ENCODE results near the gene ZNF12. TPM values are rescaled to one million over a fixed set of nuclear protein-coding genes. Genes with fewer than 3 reads are reported as not detected.
"Not testable (repeated sequence)": the region's sequence is repeated elsewhere in the genome, so short reads cannot be mapped to it uniquely, and the experiment has no call there.

The ZNF12 gene
- polyA plus RNA-seq, 3 donors = 4.9 to 8.1 (median 5.7) TPM

GRCh38 chr7:6725003-6725402, 18.3 kb upstream of the ZNF12 start:
- Mint-ChIP-seq H3K36me3 (no peaks in the 10 kb centered on the region), H3K27ac (peak overlapping the region in 5 of 7 donors; percentile 24 to 84 (median 64)), H3K9me3 (peaks cover 0 to 10% (median 2%) of the 10 kb centered on the region in 7 donors), H3K27me3 (ENCODE audit: low read depth in 3 of 3) (peaks cover 7 to 22% (median 14%) of the 10 kb centered on the region in 3 donors), H3K4me1 (peaks cover 15% of the 10 kb centered on the region), H3K4me3 (peak overlapping the region; percentile 53 to 83)
- H3K9ac ChIP-seq (ENCODE audit: insufficient read depth, low read length, poor library complexity, severe bottlenecking) = no peak overlapping the region
- H3K4me3 ChIP-seq (replicated peaks in 1 of 3; ENCODE audit: low read depth in 2 of 3, low read length in 3 of 3) = no peak overlapping the region
- no peaks in the 10 kb centered on the region for H3K9me3 ChIP-seq (replicated peaks in 1 of 2; ENCODE audit: control insufficient read depth in 1 of 2, insufficient read depth in 1 of 2, low read length in 2 of 2)
- peak; percentile 49 to 71 (median 49) for DNase-seq
- H3K79me2 ChIP-seq (ENCODE audit: insufficient read depth, low read length) = peaks cover 6% of the 10 kb centered on the region
- 26% methylated on average over 4 of the region's 10 CpGs for WGBS (ENCODE audit: insufficient coverage)
- no peaks in the 10 kb centered on the region for H3K27me3 ChIP-seq (ENCODE audit: control insufficient read depth in 2 of 2, insufficient read depth in 2 of 2, low read length in 2 of 2)
- no peaks in the 10 kb centered on the region for H4K20me1 ChIP-seq (ENCODE audit: insufficient read depth, low read length)
- intact Hi-C loops (cut with micrococcal nuclease) = loop anchor here in 1 of 2 donors (5.0 kb wide), 1 partner anchor 133 kb away; the partner anchor contains the start of gene INTS15
- no peak for TF ChIP-seq CTCF (IDR thresholded peaks at IDR 0.05)
- peak overlapping the region in 1 of 2 donors; percentile 12 for H3K27ac ChIP-seq (ENCODE audit: low read depth in 1 of 2, low read length in 2 of 2)
- peaks cover 17% of the 10 kb centered on the region in 2 donors for H3K4me1 ChIP-seq (ENCODE audit: control insufficient read depth in 1 of 2, insufficient read depth in 2 of 2, low read length in 2 of 2)
- no peak overlapping the region for H3K4me2 ChIP-seq (replicated peaks; ENCODE audit: extremely low read depth, low read length, poor library complexity, severe bottlenecking)
- H3K36me3 ChIP-seq (replicated peaks in 1 of 2; ENCODE audit: control insufficient read depth in 1 of 2, insufficient read depth in 2 of 2, low read length in 2 of 2) = no peaks in the 10 kb centered on the region
- H2AFZ ChIP-seq (ENCODE audit: insufficient read depth, low read depth, low read length, poor library complexity, severe bottlenecking) = no peak overlapping the region

- H3K9ac ChIP-seq (ENCODE audit: insufficient read depth, low read length, poor library complexity, severe bottlenecking); H3K4me3 ChIP-seq (replicated peaks in 1 of 3; ENCODE audit: low read depth in 2 of 3, low read length in 3 of 3); H3K4me2 ChIP-seq (replicated peaks; ENCODE audit: extremely low read depth, low read length, poor library complexity, severe bottlenecking); H3K27ac ChIP-seq (ENCODE audit: low read depth in 1 of 2, low read length in 2 of 2); DNase-seq; H2AFZ ChIP-seq (ENCODE audit: insufficient read depth, low read depth, low read length, poor library complexity, severe bottlenecking); H3K9me3 Mint-ChIP-seq; H3K36me3 Mint-ChIP-seq; H3K27ac Mint-ChIP-seq; H3K36me3 ChIP-seq (replicated peaks in 1 of 2; ENCODE audit: control insufficient read depth in 1 of 2, insufficient read depth in 2 of 2, low read length in 2 of 2); H3K9me3 ChIP-seq (replicated peaks in 1 of 2; ENCODE audit: control insufficient read depth in 1 of 2, insufficient read depth in 1 of 2, low read length in 2 of 2); H3K79me2 ChIP-seq (ENCODE audit: insufficient read depth, low read length); H4K20me1 ChIP-seq (ENCODE audit: insufficient read depth, low read length); intact Hi-C loops (cut with micrococcal nuclease); H3K27me3 ChIP-seq (ENCODE audit: control insufficient read depth in 2 of 2, insufficient read depth in 2 of 2, low read length in 2 of 2); H3K4me3 Mint-ChIP-seq: not testable (repeated sequence)
- H3K27me3 Mint-ChIP-seq (ENCODE audit: low read depth in 3 of 3) = peaks cover 8 to 25% (median 17%) of the 10 kb centered on the region in 3 donors
- H3K4me1 ChIP-seq (ENCODE audit: control insufficient read depth in 1 of 2, insufficient read depth in 2 of 2, low read length in 2 of 2) = peaks cover 12 to 16% of the 10 kb centered on the region in 2 donors
- H3K4me1 Mint-ChIP-seq = peaks cover 14% of the 10 kb centered on the region
- WGBS (ENCODE audit: insufficient coverage) = no CpG with 5 or more reads among the region's 4 CpGs
These were observed 17.6 kb upstream of the ZNF12 start for GRCh38 chr7:6724351-6724750.

Measured in CD14-positive monocyte (primary cell).